H1 (cell line): Measurements from ENCODE around the gene APH1A. TPM values are rescaled to one million over a fixed set of nuclear protein-coding genes. Genes with fewer than 3 reads are reported as not detected.

ENCODE experiments used
- CREB1 ChIP-seq: IDR thresholded peaks from 2 replicates; pipeline ENCODE4 v1.6.1; 2012; ENCODE audit warnings: inconsistent platforms
- MAFK ChIP-seq: IDR thresholded peaks from 2 replicates; pipeline ENCODE4 v1.6.1; 2012; ENCODE audit warnings: low read depth, mild to moderate bottlenecking, improper control_type of control experiment, low read length
- RAD21 ChIP-seq, 2 experiments: IDR thresholded peaks in 1 of 2; conservative IDR thresholded peaks in 1 of 2; 2 replicates each; pipeline ENCODE4 v1.6.1; 2011; ENCODE audit warnings: low read depth in 2 of 2, low read length in 2 of 2, improper control_type of control experiment in 1 of 2, inconsistent platforms in 1 of 2, mild to moderate bottlenecking in 1 of 2, moderate library complexity in 1 of 2
- SAP30 ChIP-seq: fragments of 300-600 bp; sonication (generic); IDR thresholded peaks from 2 replicates; pipeline ENCODE4 v1.7.1; 2012; ENCODE audit warnings: low read length, moderate library complexity, mild to moderate bottlenecking, inconsistent platforms; ENCODE audit not compliant: insufficient read depth, insufficient replicate concordance
- ZNF274 ChIP-seq: IDR thresholded peaks from 2 replicates; pipeline ENCODE4 v1.7.0; 2012; ENCODE audit warnings: low read length, borderline replicate concordance; ENCODE audit errors: extremely low read depth
- polyA plus RNA-seq, 7 experiments: library from polyadenylated mRNA; depleted of rRNA in 3 of 7; stranded (reverse) in 5 of 7; unstranded in 2 of 7; fragments of >200 nt in 5 of 7; fragments of 200-250 nt in 2 of 7; gene quantifications; 1 replicate in 5 of 7; 2 replicates in 1 of 7; 4 replicates in 1 of 7; pipeline versions ENCODE4 v1.2.1 to v1.2.3, GENCODE V29; 2011 to 2013; ENCODE audit warnings: missing spikeins in 2 of 7, mixed read lengths in 2 of 7
- total RNA-seq: library from RNA; stranded (reverse); fragmentation: NEBNext Ultra II Directional; extraction: Animal tissue kit (Norgen Biotek cat#: 25700); gene quantifications from 2 replicates; pipeline ENCODE4 v1.2.1, GENCODE V29; 2021

The APH1A gene
- total and polyA plus RNA-seq, 2 of the 8 experiments (the other 6 are each of a cell fraction or from before 2014, with no cell fraction given), result 111 to 183 TPM

GRCh38 chr1:150224983-150225382 is 43.8 kb downstream of the APH1A start (continued):
- TF ChIP-seq SAP30 (no peak), CREB1 (no peak), ZNF274 (no peak), RAD21 (IDR thresholded peaks at IDR 0.05 in 1 of 2, conservative IDR thresholded peaks at IDR 0.05 in 1 of 2; ENCODE audit: low read depth in 2 of 2, low read length in 2 of 2) (no peak), MAFK (no peak)
- TF ChIP-seq, all 59 proteins: peak for 0
